GM12892 (cell line): ENCODE results near the gene PPARD.

Experiments
- POLR2A ChIP-seq: IDR thresholded peaks from 2 replicates; pipeline ENCODE4 v1.6.1; 2011; ENCODE audit warnings: low read depth, low read length, control low read depth
- POLR2AphosphoS5 ChIP-seq: IDR thresholded peaks from 2 replicates; pipeline ENCODE4 v1.6.1; 2011; ENCODE audit warnings: low read depth, low read length, control low read depth
- TAF1 ChIP-seq: IDR thresholded peaks from 2 replicates; pipeline ENCODE4 v1.6.1; 2011; ENCODE audit warnings: low read depth, mild to moderate bottlenecking, control low read depth, low read length, borderline replicate concordance

GRCh38 chr6:35442693-35443092 lies 100.3 kb downstream of the PPARD start:
- TF ChIP-seq POLR2A (no peak), POLR2AphosphoS5 (no peak), TAF1 (no peak)
